PC-3 (cell line): Measurements from ENCODE around the gene SH3BGRL3. TPM values are rescaled to one million over a fixed set of nuclear protein-coding genes. Genes with fewer than 3 reads are reported as not detected.

Experiments used
- ATAC-seq: fragments of 200-7000 bp; cut with Tn5 transposase; 2 replicates; pipeline ENCODE4 v1.9.1; 2020; ENCODE audit warnings: mild to moderate bottlenecking, moderate library complexity
- BruUV-seq: library from RNA; stranded (reverse); fragments of 400-500 nt; replicated peaks from 2 replicates; lab custom pipeline; 2021; lab: Mats Ljungman, UMichigan
- CTCF ChIA-PET: fragments of 300-600 bp; sonication (Branson Sonifier 250); formaldehyde crosslinking; loops from one replicate; lab custom pipeline; 2022; ENCODE audit warnings: antibody characterized with exemption; lab: Charles Lee
- POLR2A ChIA-PET: fragments of 300-600 bp; sonication (Branson Sonifier 250); formaldehyde crosslinking; loops from one replicate; lab custom pipeline; 2022; ENCODE audit warnings: antibody characterized with exemption; ENCODE audit not compliant: unreplicated experiment; lab: Charles Lee
- DNase-seq: peaks from one replicate; pipeline ENCODE4 v3.0.0-alpha.2; 2015
- H2AFZ ChIP-seq: fragments of 300-600 bp; sonication (generic); 2 replicates; pipeline ENCODE4 v1.6.0; 2016; ENCODE audit warnings: antibody characterized with exemption, low read length
- H3F3A ChIP-seq: fragments of 300-600 bp; sonication (generic); one replicate; pipeline ENCODE4 v1.6.0; 2017; ENCODE audit warnings: antibody characterized with exemption, low read length, control low read depth, mild to moderate bottlenecking; ENCODE audit not compliant: unreplicated experiment
- H3K27ac ChIP-seq: fragments of 300-600 bp; sonication (generic); 2 replicates; pipeline ENCODE4 v1.5.1; 2016; ENCODE audit warnings: mild to moderate bottlenecking, low read length
- H3K27me3 ChIP-seq: fragments of 300-600 bp; sonication (generic); 2 replicates; pipeline ENCODE4 v1.6.1; 2016; ENCODE audit warnings: low read length, mixed read lengths
- H3K36me3 ChIP-seq: fragments of 300-600 bp; sonication (generic); 2 replicates; pipeline ENCODE4 v1.6.1; 2016; ENCODE audit warnings: low read depth, mixed run types, low read length, mixed read lengths
- H3K4me1 ChIP-seq: fragments of 300-600 bp; sonication (generic); 2 replicates; pipeline ENCODE4 v1.5.1; 2016; ENCODE audit warnings: low read length; ENCODE audit not compliant: insufficient read depth
- H3K4me2 ChIP-seq: fragments of 300-600 bp; sonication (generic); 2 replicates; pipeline ENCODE4 v1.6.0; 2016; ENCODE audit warnings: low read length
- H3K4me3 ChIP-seq: fragments of 300-600 bp; sonication (generic); 2 replicates; pipeline ENCODE4 v1.5.1; 2016; ENCODE audit warnings: mild to moderate bottlenecking, low read length, mixed read lengths
- H3K79me2 ChIP-seq: fragments of 300-600 bp; sonication (generic); 2 replicates; pipeline ENCODE4 v1.6.1; 2017; ENCODE audit warnings: low read length, mixed read lengths
- H3K9ac ChIP-seq: fragments of 300-600 bp; sonication (generic); 2 replicates; pipeline ENCODE4 v1.6.0; 2016; ENCODE audit warnings: mild to moderate bottlenecking, low read length
- H3K9me2 ChIP-seq: fragments of 300-600 bp; sonication (generic); replicated peaks from 2 replicates; pipeline ENCODE4 v1.6.1; 2016; ENCODE audit warnings: mixed run types, low read length, mixed read lengths
- H3K9me3 ChIP-seq: fragments of 300-600 bp; sonication (generic); 2 replicates; pipeline ENCODE4 v1.6.1; 2016; ENCODE audit warnings: low read length, mixed read lengths
- H4K20me1 ChIP-seq: fragments of 300-600 bp; sonication (generic); 2 replicates; pipeline ENCODE4 v1.6.1; 2016; ENCODE audit warnings: low read length, mixed read lengths
- EZH2 ChIP-seq: fragments of 300-600 bp; sonication (generic); IDR thresholded peaks from one replicate; pipeline ENCODE4 v1.6.1; 2017; ENCODE audit warnings: antibody characterized with exemption, mild to moderate bottlenecking, low read length; ENCODE audit not compliant: unreplicated experiment
- EZH2phosphoT487 ChIP-seq: fragments of 300-600 bp; sonication (generic); IDR thresholded peaks from 2 replicates; pipeline ENCODE4 v1.6.1; 2018; ENCODE audit warnings: mild to moderate bottlenecking, antibody characterized with exemption, low read length, borderline replicate concordance
- intact Hi-C: fragments of 100-400 bp; cut with micrococcal nuclease; formaldehyde crosslinking; loops from 2 replicates; pipeline ENCODE4 v1.9.0; 2023
- total RNA-seq: library from RNA; depleted of rRNA; stranded (reverse); fragments of >200 nt; gene quantifications from 2 replicates; pipeline ENCODE4 v1.2.3, GENCODE V29; 2014
- TF ChIP-seq, protein P1 (sequence below): fragments of 300-600 bp; sonication (generic); conservative IDR thresholded peaks from 2 replicates; pipeline ENCODE4 v1.5.1; 2017; ENCODE audit warnings: antibody characterized with exemption, low read depth, mild to moderate bottlenecking, low read length

The SH3BGRL3 gene
- total RNA-seq, 1 experiment from 2014 or later, result 181 TPM

DNA sequence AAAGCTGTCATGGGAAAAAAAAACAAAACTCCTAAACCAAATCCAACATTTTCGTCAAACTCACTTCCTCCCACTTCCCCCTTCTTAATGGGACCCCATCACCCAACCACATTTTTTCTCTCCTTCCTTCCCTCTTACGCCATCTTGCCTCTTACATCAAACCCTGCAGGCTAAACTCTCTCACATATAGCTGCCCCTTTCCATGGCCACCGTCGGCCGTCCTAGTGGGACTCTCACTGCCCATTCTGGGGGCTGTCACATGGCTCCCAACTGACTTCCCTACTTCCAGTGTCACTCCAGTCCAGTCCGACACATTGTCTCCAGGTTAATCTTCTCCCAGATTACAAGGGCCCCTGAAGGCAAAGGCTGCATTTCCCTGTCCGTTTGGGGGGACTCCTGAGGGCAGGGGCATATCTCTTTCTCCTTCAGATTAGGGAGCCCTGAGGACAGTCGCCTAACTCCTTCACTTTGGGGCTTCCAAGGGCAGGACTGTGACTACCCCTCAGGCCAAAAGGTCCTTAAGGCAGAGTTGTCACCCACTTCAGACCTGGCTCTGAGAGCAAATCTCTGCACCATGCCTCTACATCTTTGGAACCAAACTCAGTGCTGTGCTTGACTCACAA lies 25.9 kb downstream of the SH3BGRL3 start:
- Histone ChIP-seq H3F3A (no peaks in the 10 kb centered on the region), H3K9ac (peak overlapping the region; percentile 85), H3K9me2 (no peaks in the 10 kb centered on the region), H2AFZ (peak overlapping the region; percentile 93), H3K4me3 (peak overlapping the region; percentile 88), H3K9me3 (no peaks in the 10 kb centered on the region), H3K27me3 (no peaks in the 10 kb centered on the region), H3K79me2 (peaks cover 32% of the 10 kb centered on the region), H3K4me2 (peak overlapping the region; percentile 94), H3K36me3 (no peaks in the 10 kb centered on the region), H3K4me1 (peaks cover 32% of the 10 kb centered on the region), H3K27ac (peak overlapping the region; percentile 17), H4K20me1 (no peaks in the 10 kb centered on the region)
- DNase-seq, result no peak
- no peak; the same call in 1 of the 2 replicates for ATAC-seq
- POLR2A ChIA-PET, result interaction anchor here (0.6 kb wide), 1 partner anchor 72 kb away, joined by 3 read pairs; no protein-coding TSS in a partner anchor
- TSS peak; percentile 85 for BruUV-seq
- CTCF ChIA-PET, result no interaction called here
- TF ChIP-seq EZH2, result no peak
- TF ChIP-seq, protein P1, sequence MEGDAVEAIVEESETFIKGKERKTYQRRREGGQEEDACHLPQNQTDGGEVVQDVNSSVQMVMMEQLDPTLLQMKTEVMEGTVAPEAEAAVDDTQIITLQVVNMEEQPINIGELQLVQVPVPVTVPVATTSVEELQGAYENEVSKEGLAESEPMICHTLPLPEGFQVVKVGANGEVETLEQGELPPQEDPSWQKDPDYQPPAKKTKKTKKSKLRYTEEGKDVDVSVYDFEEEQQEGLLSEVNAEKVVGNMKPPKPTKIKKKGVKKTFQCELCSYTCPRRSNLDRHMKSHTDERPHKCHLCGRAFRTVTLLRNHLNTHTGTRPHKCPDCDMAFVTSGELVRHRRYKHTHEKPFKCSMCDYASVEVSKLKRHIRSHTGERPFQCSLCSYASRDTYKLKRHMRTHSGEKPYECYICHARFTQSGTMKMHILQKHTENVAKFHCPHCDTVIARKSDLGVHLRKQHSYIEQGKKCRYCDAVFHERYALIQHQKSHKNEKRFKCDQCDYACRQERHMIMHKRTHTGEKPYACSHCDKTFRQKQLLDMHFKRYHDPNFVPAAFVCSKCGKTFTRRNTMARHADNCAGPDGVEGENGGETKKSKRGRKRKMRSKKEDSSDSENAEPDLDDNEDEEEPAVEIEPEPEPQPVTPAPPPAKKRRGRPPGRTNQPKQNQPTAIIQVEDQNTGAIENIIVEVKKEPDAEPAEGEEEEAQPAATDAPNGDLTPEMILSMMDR, result no peak
- TF ChIP-seq EZH2phosphoT487, result no peak
- intact Hi-C loops, result loop anchor here (2.0 kb wide), 1 partner anchor 27 kb away; no protein-coding TSS in a partner anchor

DNA sequence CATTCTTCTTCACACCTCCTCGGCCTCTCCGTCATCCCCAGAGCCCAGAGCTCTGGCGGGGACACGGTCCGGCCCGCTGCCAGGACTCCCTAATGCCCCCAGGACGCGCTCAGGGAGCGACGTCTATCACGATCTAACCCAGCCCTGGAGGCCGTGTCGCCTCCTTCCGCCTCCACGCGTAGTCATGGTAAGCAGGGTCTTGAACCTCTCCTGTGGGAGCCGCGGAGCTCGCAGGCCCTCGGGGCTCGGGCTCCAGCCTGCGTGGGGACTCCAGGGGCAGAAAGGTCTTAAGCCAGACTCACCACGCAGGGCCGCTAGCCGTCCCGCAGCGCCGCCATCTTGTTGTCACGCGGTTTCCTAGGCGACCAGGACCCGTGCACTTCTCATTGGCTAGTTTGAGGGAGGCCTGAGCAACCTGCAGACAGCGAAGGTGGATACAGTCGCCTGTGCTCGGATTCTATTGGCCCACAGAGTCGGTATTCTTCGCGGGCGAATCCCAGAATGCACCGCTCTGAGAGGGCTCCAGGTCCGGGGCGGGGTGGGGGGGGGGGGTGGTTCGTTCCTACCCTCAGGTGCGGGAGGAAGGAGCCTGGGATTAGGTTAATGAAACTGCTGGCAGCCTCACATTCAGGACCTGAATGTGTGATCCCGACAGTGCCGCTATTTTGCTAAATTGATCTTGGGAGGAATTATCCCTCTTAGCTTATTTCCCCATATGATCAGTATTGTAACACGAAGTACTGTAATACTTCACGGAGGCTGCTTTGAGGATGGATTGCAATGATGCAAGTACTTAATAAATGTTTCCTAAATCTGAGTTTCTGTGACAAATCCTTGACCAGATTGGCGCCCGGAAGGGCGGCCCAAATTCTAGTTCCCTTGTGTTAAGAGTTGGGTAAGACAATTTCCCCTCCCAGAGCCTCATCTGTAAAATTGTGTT lies 26.7 kb downstream of the SH3BGRL3 start, which contains the start of gene UBXN11:
Gene UBXN11 (minus strand): TSS at position 347 of the 940 bp plus-strand sequence. CDS start 3,753 bp downstream, outside the sequence.
- Histone ChIP-seq H3K9ac (peak within 1 kb of the TSS; percentile 85), H3K4me1 (peaks cover 32% of the 10 kb centered on the region), H3K4me2 (peak within 1 kb of the TSS; percentile 94), H2AFZ (peak within 1 kb of the TSS; percentile 97), H4K20me1 (no peaks in the 10 kb centered on the region), H3K9me3 (no peaks in the 10 kb centered on the region), H3K79me2 (peaks cover 30% of the 10 kb centered on the region), H3K9me2 (no peaks in the 10 kb centered on the region), H3K4me3 (peak within 1 kb of the TSS; percentile 88), H3K27ac (peak within 1 kb of the TSS; percentile 22), H3K27me3 (no peaks in the 10 kb centered on the region), H3K36me3 (no peaks in the 10 kb centered on the region), H3F3A (no peaks in the 10 kb centered on the region)
- ATAC-seq (peak; percentile 98), DNase-seq (peak; percentile 98)
- CTCF ChIA-PET, result no interaction called here
- intact Hi-C loops, result loop anchor here (2.0 kb wide), 1 partner anchor 28 kb away; no protein-coding TSS in a partner anchor
- BruUV-seq, result TSS peak; percentile 54
- POLR2A ChIA-PET, result no interaction called here
- TF ChIP-seq EZH2phosphoT487 (no peak), EZH2 (no peak)
- TF ChIP-seq, protein P1, result no peak
